ENCODE measurements around the gene SEZ6L2. TPM values are rescaled to one million over a fixed set of nuclear protein-coding genes. Genes with fewer than 3 reads are reported as not detected.

SEZ6L2 gene
- total and polyA plus RNA-seq, 2 of the 13 experiments (the other 11 are each of a cell fraction or from before 2014, with no cell fraction given): 14.9 to 16.9 TPM

DNA sequence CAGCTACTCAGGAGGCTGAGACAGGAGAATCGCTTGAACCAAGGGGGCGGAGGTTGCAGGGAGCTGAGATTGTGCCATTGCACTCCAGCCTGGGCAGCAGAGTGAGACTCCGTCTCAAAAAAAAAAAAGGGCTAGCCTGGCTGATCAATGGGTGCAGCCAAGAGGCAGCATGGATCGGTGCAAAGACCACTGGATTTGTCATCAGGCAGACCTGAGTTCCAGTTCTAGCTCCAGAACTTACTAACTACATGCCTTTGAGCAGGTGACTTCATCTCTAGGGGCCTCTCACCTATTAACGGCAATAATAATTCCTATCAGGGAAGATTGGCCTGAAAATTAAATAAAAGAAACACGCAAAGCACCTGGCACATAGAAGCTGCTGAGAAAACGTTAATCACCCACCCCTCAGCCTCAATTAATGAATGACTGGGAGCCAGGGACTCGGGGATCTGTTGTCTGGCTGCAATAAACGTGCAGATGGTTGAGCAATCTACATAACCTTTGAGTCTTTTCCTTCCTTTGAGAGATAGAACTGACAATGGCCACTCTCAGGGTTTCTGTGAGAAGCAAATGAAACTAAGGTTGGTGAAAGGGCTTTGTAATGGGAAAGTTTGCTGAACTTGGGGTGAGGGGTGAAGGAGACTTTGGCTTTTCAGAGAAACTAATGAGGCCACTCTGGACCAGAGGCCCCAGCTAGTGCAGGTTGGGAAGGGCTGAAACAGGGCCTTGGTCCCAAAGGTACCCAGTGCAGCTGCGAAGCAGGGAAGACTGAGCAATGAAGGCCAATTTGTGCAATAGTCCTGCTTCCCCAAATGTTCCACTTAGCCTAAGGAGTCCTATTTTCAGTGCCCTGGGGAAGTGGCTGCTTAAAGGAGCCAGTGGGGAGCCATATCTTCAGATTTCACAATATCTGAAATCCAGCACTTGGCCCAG lies 7.6 kb downstream of the SEZ6L2 start (continued):
- TF ChIP-seq, protein P1, sequence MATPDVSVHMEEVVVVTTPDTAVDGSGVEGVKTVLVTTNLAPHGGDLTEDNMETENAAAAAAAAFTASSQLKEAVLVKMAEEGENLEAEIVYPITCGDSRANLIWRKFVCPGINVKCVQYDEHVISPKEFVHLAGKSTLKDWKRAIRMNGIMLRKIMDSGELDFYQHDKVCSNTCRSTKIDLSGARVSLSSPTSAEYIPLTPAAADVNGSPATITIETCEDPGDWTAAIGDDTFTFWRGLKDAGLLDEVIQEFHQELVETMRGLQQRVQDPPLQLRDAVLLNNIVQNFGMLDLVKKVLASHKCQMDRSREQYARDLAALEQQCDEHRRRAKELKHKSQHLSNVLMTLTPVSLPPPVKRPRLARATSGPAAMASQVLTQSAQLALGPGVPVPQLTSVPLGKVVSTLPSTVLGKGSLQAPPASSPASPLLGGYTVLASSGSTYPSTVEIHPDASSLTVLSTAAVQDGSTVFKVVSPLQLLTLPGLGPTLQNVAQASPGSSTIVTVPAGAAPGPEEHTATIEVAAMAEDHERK (CRISPR knock-in tag; IDR thresholded peaks at IDR 0.05; ENCODE audit: low read depth): no peak
- TF ChIP-seq SOX13 (IDR thresholded peaks at IDR 0.05) (peak; percentile 71), SOX13 (CRISPR knock-in tag; conservative IDR thresholded peaks at IDR 0.05 in 1 of 2, IDR thresholded peaks at IDR 0.05 in 1 of 2) (peak in 1 of 2 experiments; percentile 89; a peak in 2 of 4 replicates), ZNF703 (CRISPR knock-in tag; IDR thresholded peaks at IDR 0.05; ENCODE audit: borderline replicate concordance) (no peak), FOXP1 (IDR thresholded peaks at IDR 0.05) (no peak), FOXP1 (CRISPR knock-in tag; IDR thresholded peaks at IDR 0.05) (peak; percentile 40; the same call in 1 of the 2 replicates), RFX5 (IDR thresholded peaks at IDR 0.05; ENCODE audit: low read depth, low read length) (no peak), ZFP1 (CRISPR knock-in tag; IDR thresholded peaks at IDR 0.05) (no peak), ZNF644 (CRISPR knock-in tag; IDR thresholded peaks at IDR 0.05; ENCODE audit: low read depth) (0 out of 2 replicates have a peak, but pooled peaks have one; percentile 35), ZNF878 (CRISPR knock-in tag; IDR thresholded peaks at IDR 0.05) (no peak), ZNF780A (CRISPR knock-in tag; IDR thresholded peaks at IDR 0.05) (no peak), HMG20A (CRISPR knock-in tag; IDR thresholded peaks at IDR 0.05; ENCODE audit: borderline replicate concordance) (no peak; the same call in 1 of the 2 replicates)
- TF ChIP-seq, protein P2, sequence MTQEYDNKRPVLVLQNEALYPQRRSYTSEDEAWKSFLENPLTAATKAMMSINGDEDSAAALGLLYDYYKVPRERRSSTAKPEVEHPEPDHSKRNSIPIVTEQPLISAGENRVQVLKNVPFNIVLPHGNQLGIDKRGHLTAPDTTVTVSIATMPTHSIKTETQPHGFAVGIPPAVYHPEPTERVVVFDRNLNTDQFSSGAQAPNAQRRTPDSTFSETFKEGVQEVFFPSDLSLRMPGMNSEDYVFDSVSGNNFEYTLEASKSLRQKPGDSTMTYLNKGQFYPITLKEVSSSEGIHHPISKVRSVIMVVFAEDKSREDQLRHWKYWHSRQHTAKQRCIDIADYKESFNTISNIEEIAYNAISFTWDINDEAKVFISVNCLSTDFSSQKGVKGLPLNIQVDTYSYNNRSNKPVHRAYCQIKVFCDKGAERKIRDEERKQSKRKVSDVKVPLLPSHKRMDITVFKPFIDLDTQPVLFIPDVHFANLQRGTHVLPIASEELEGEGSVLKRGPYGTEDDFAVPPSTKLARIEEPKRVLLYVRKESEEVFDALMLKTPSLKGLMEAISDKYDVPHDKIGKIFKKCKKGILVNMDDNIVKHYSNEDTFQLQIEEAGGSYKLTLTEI (CRISPR knock-in tag; conservative IDR thresholded peaks at IDR 0.05): no peak
- TF ChIP-seq, protein P3, sequence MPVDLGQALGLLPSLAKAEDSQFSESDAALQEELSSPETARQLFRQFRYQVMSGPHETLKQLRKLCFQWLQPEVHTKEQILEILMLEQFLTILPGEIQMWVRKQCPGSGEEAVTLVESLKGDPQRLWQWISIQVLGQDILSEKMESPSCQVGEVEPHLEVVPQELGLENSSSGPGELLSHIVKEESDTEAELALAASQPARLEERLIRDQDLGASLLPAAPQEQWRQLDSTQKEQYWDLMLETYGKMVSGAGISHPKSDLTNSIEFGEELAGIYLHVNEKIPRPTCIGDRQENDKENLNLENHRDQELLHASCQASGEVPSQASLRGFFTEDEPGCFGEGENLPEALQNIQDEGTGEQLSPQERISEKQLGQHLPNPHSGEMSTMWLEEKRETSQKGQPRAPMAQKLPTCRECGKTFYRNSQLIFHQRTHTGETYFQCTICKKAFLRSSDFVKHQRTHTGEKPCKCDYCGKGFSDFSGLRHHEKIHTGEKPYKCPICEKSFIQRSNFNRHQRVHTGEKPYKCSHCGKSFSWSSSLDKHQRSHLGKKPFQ (CRISPR knock-in tag; IDR thresholded peaks at IDR 0.05; ENCODE audit: insufficient replicate concordance): no peak
- TF ChIP-seq, protein P4, sequence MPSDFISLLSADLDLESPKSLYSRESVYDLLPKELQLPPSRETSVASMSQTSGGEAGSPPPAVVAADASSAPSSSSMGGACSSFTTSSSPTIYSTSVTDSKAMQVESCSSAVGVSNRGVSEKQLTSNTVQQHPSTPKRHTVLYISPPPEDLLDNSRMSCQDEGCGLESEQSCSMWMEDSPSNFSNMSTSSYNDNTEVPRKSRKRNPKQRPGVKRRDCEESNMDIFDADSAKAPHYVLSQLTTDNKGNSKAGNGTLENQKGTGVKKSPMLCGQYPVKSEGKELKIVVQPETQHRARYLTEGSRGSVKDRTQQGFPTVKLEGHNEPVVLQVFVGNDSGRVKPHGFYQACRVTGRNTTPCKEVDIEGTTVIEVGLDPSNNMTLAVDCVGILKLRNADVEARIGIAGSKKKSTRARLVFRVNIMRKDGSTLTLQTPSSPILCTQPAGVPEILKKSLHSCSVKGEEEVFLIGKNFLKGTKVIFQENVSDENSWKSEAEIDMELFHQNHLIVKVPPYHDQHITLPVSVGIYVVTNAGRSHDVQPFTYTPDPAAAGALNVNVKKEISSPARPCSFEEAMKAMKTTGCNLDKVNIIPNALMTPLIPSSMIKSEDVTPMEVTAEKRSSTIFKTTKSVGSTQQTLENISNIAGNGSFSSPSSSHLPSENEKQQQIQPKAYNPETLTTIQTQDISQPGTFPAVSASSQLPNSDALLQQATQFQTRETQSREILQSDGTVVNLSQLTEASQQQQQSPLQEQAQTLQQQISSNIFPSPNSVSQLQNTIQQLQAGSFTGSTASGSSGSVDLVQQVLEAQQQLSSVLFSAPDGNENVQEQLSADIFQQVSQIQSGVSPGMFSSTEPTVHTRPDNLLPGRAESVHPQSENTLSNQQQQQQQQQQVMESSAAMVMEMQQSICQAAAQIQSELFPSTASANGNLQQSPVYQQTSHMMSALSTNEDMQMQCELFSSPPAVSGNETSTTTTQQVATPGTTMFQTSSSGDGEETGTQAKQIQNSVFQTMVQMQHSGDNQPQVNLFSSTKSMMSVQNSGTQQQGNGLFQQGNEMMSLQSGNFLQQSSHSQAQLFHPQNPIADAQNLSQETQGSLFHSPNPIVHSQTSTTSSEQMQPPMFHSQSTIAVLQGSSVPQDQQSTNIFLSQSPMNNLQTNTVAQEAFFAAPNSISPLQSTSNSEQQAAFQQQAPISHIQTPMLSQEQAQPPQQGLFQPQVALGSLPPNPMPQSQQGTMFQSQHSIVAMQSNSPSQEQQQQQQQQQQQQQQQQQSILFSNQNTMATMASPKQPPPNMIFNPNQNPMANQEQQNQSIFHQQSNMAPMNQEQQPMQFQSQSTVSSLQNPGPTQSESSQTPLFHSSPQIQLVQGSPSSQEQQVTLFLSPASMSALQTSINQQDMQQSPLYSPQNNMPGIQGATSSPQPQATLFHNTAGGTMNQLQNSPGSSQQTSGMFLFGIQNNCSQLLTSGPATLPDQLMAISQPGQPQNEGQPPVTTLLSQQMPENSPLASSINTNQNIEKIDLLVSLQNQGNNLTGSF (CRISPR knock-in tag; IDR thresholded peaks at IDR 0.05): no peak
- TF ChIP-seq, protein P5, sequence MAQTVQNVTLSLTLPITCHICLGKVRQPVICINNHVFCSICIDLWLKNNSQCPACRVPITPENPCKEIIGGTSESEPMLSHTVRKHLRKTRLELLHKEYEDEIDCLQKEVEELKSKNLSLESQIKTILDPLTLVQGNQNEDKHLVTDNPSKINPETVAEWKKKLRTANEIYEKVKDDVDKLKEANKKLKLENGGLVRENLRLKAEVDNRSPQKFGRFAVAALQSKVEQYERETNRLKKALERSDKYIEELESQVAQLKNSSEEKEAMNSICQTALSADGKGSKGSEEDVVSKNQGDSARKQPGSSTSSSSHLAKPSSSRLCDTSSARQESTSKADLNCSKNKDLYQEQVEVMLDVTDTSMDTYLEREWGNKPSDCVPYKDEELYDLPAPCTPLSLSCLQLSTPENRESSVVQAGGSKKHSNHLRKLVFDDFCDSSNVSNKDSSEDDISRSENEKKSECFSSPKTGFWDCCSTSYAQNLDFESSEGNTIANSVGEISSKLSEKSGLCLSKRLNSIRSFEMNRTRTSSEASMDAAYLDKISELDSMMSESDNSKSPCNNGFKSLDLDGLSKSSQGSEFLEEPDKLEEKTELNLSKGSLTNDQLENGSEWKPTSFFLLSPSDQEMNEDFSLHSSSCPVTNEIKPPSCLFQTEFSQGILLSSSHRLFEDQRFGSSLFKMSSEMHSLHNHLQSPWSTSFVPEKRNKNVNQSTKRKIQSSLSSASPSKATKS (CRISPR knock-in tag; IDR thresholded peaks at IDR 0.05): no peak

Measured in HepG2 (cell line).